ENCODE results near the gene MTUS2.

- TF ChIP-seq RCOR1 (IDR thresholded peaks at IDR 0.05; ENCODE audit: low read depth, low read length) (no peak), CTCF (IDR thresholded peaks at IDR 0.05) (no peak), NR3C1 (IDR thresholded peaks at IDR 0.05) (no peak), HMGXB4 (CRISPR knock-in tag; IDR thresholded peaks at IDR 0.05; ENCODE audit: borderline replicate concordance) (no peak), FOSL2 (IDR thresholded peaks at IDR 0.05) (no peak), FOSL2 (CRISPR knock-in tag; IDR thresholded peaks at IDR 0.05) (no peak), REST (IDR thresholded peaks at IDR 0.05) (no peak), HES2 (IDR thresholded peaks at IDR 0.05) (no peak), POLR2AphosphoS2 (conservative IDR thresholded peaks at IDR 0.05; ENCODE audit: low read length) (no peak), POLR2A (IDR thresholded peaks at IDR 0.05; ENCODE audit: low read length) (no peak), MAZ (IDR thresholded peaks at IDR 0.05; ENCODE audit: borderline replicate concordance, low read depth, low read length) (no peak), JUN (IDR thresholded peaks at IDR 0.05) (no peak), RAD21 (conservative IDR thresholded peaks at IDR 0.05 in 1 of 2, IDR thresholded peaks at IDR 0.05 in 1 of 2) (no peak)
Measured at GRCh38 chr13:29140277-29140676, 320.1 kb downstream of the MTUS2 start.
